Activated CD8-positive, alpha-beta T cell treated with anti-CD3 and anti-CD28 coated beads for 36 hours (primary cell): Measurements from ENCODE around the gene PODXL2. TPM values are rescaled to one million over a fixed set of nuclear protein-coding genes. Genes with fewer than 3 reads are reported as not detected.

Experiments used
- ATAC-seq: fragments of 200-7000 bp; cut with Tn5 transposase; one replicate; pipeline ENCODE4 v1.10.0; 2021; ENCODE audit warnings: mild to moderate bottlenecking, moderate library complexity
- CTCF ChIA-PET: fragments of 350-600 bp; sonication (Branson Sonifier 250); formaldehyde crosslinking; loops from one replicate; lab custom pipeline; 2021; ENCODE audit warnings: antibody characterized with exemption; lab: Charles Lee
- POLR2A ChIA-PET: fragments of 350-600 bp; sonication (Branson Sonifier 250); formaldehyde crosslinking; loops from one replicate; lab custom pipeline; 2021; ENCODE audit warnings: antibody characterized with exemption; lab: Charles Lee
- DNase-seq: peaks from one replicate; pipeline ENCODE4 v3.0.0-alpha.2; 2020
- H3K27ac Mint-ChIP-seq: one replicate; pipeline ENCODE4 v1.8.0; 2021; ENCODE audit warnings: mild to moderate bottlenecking, mixed read lengths
- H3K27me3 Mint-ChIP-seq: one replicate; pipeline ENCODE4 v1.8.0; 2021; ENCODE audit warnings: mixed read lengths
- H3K36me3 Mint-ChIP-seq: one replicate; pipeline ENCODE4 v1.8.0; 2021; ENCODE audit warnings: low read depth, mixed read lengths
- H3K4me1 Mint-ChIP-seq: one replicate; pipeline ENCODE4 v1.8.0; 2021; ENCODE audit warnings: low read depth, mixed read lengths
- H3K4me3 Mint-ChIP-seq: one replicate; pipeline ENCODE4 v1.8.0; 2021; ENCODE audit warnings: mild to moderate bottlenecking, moderate library complexity, mixed read lengths
- H3K9me3 Mint-ChIP-seq: one replicate; pipeline ENCODE4 v1.8.0; 2021; ENCODE audit warnings: mixed read lengths
- CTCF ChIP-seq: fragments of 200-600 bp; IDR thresholded peaks from one replicate; pipeline ENCODE4 v1.8.0; 2022; ENCODE audit warnings: antibody characterized with exemption, mild to moderate bottlenecking
- intact Hi-C: fragments of 100-400 bp; cut with micrococcal nuclease; formaldehyde crosslinking; loops from one replicate; pipeline ENCODE4 v1.10.0; 2022
- total RNA-seq, 2 experiments: library from RNA; stranded (reverse); gene quantifications; one replicate each; pipeline ENCODE4 v1.2.3, GENCODE V29; 2021

Gene PODXL2
- total RNA-seq, 2 experiments from 2014 or later = 1.1 to 1.3 TPM

- no peak for DNase-seq
- no peak for ATAC-seq
- no peak for TF ChIP-seq CTCF
- no peak overlapping the region for H3K27ac Mint-ChIP-seq
- CTCF ChIA-PET = no interaction called here
- H3K4me1 Mint-ChIP-seq = no peaks in the 10 kb centered on the region
- H3K36me3 Mint-ChIP-seq = no peaks in the 10 kb centered on the region
- POLR2A ChIA-PET = interaction anchor here (0.6 kb wide), 1 partner anchor 156 kb away, joined by 4 read pairs; no protein-coding TSS in a partner anchor
- H3K4me3 Mint-ChIP-seq = no peak overlapping the region
- intact Hi-C loops = no loop called here
- H3K27me3 Mint-ChIP-seq = peaks cover 3% of the 10 kb centered on the region
- no peaks in the 10 kb centered on the region for H3K9me3 Mint-ChIP-seq
These were observed 85.2 kb downstream of the PODXL2 start for GRCh38 chr3:127714125-127714571.

GRCh38 chr3:127714866-127715265, 85.9 kb downstream of the PODXL2 start:
- ChIA-PET CTCF (no interaction called here), POLR2A (no interaction called here)
- Mint-ChIP-seq H3K9me3 (no peaks in the 10 kb centered on the region), H3K4me1 (no peaks in the 10 kb centered on the region), H3K27me3 (peaks cover 3% of the 10 kb centered on the region), H3K27ac (no peak overlapping the region), H3K36me3 (no peaks in the 10 kb centered on the region), H3K4me3 (no peak overlapping the region)
- ATAC-seq (no peak), DNase-seq (no peak)
- intact Hi-C loops = no loop called here
- TF ChIP-seq CTCF = no peak

- POLR2A ChIA-PET = no interaction called here
- H3K4me1 Mint-ChIP-seq = no peaks in the 10 kb centered on the region
- ATAC-seq = no peak
- no peak for TF ChIP-seq CTCF
- no peaks in the 10 kb centered on the region for H3K36me3 Mint-ChIP-seq
- DNase-seq = no peak
- H3K27me3 Mint-ChIP-seq = peaks cover 3% of the 10 kb centered on the region
- intact Hi-C loops = no loop called here
- no peaks in the 10 kb centered on the region for H3K9me3 Mint-ChIP-seq
- no peak overlapping the region for H3K27ac Mint-ChIP-seq
- CTCF ChIA-PET = interaction anchor here (1.0 kb wide), 1 partner anchor 20 kb away, joined by 3 read pairs; no protein-coding TSS in a partner anchor
- no peak overlapping the region for H3K4me3 Mint-ChIP-seq
These were observed 86.5 kb downstream of the PODXL2 start for GRCh38 chr3:127715532-127715931.

GRCh38 chr3:127716384-127716783, 87.4 kb downstream of the PODXL2 start:
- ATAC-seq = no peak
- peaks cover 3% of the 10 kb centered on the region for H3K27me3 Mint-ChIP-seq
- no peaks in the 10 kb centered on the region for H3K4me1 Mint-ChIP-seq
- intact Hi-C loops = no loop called here
- no peak overlapping the region for H3K27ac Mint-ChIP-seq
- CTCF ChIA-PET = interaction anchor here (1.0 kb wide), 1 partner anchor 21 kb away, joined by 3 read pairs; no protein-coding TSS in a partner anchor
- POLR2A ChIA-PET = no interaction called here
- H3K9me3 Mint-ChIP-seq = no peaks in the 10 kb centered on the region
- no peak for DNase-seq
- TF ChIP-seq CTCF = no peak
- H3K4me3 Mint-ChIP-seq = no peak overlapping the region
- no peaks in the 10 kb centered on the region for H3K36me3 Mint-ChIP-seq

GRCh38 chr3:127717357-127718244, 88.6 kb downstream of the PODXL2 start:
- DNase-seq = no peak
- Mint-ChIP-seq H3K9me3 (no peaks in the 10 kb centered on the region), H3K36me3 (no peaks in the 10 kb centered on the region), H3K4me1 (no peaks in the 10 kb centered on the region), H3K27me3 (peaks cover 3% of the 10 kb centered on the region), H3K4me3 (no peak overlapping the region), H3K27ac (no peak overlapping the region)
- no peak for ATAC-seq
- ChIA-PET POLR2A (no interaction called here), CTCF (no interaction called here)
- intact Hi-C loops = no loop called here
- TF ChIP-seq CTCF = no peak
